ENCODE results near the gene KIF17.

The KIF17 gene

GRCh38 chr1:20715406-20715805, 2.4 kb downstream of the KIF17 start:
- no peak overlapping the region for H3K4me3 ChIP-seq (ENCODE audit: low read depth, low read length)
- TF ChIP-seq CTCF (IDR thresholded peaks at IDR 0.05; ENCODE audit: low read depth, low read length): no peak

GRCh38 chr1:20713440-20713839, 4.4 kb downstream of the KIF17 start:
- no peak overlapping the region for H3K4me3 ChIP-seq (ENCODE audit: low read depth, low read length)
- no peak for TF ChIP-seq CTCF (IDR thresholded peaks at IDR 0.05; ENCODE audit: low read depth, low read length)

- H3K4me3 ChIP-seq (ENCODE audit: low read depth, low read length): no peak overlapping the region
- no peak for TF ChIP-seq CTCF (IDR thresholded peaks at IDR 0.05; ENCODE audit: low read depth, low read length)
Measured at GRCh38 chr1:20712215-20712577, 5.6 kb downstream of the KIF17 start.

GRCh38 chr1:20711285-20712214, 6.3 kb downstream of the KIF17 start:
- TF ChIP-seq CTCF (IDR thresholded peaks at IDR 0.05; ENCODE audit: low read depth, low read length): no peak
- H3K4me3 ChIP-seq (ENCODE audit: low read depth, low read length): no peak overlapping the region

- TF ChIP-seq CTCF (IDR thresholded peaks at IDR 0.05; ENCODE audit: low read depth, low read length): no peak
- H3K4me3 ChIP-seq (ENCODE audit: low read depth, low read length): no peak overlapping the region
Measured at GRCh38 chr1:20710469-20711284, 7.1 kb downstream of the KIF17 start.

GRCh38 chr1:20709868-20710267, 7.9 kb downstream of the KIF17 start:
- no peak for TF ChIP-seq CTCF (IDR thresholded peaks at IDR 0.05; ENCODE audit: low read depth, low read length)
- H3K4me3 ChIP-seq (ENCODE audit: low read depth, low read length): no peak overlapping the region

GRCh38 chr1:20708891-20709290, 8.9 kb downstream of the KIF17 start:
- TF ChIP-seq CTCF (IDR thresholded peaks at IDR 0.05; ENCODE audit: low read depth, low read length): no peak
- no peak overlapping the region for H3K4me3 ChIP-seq (ENCODE audit: low read depth, low read length)
